Cardiac muscle cell (in vitro differentiated cells and primary cell): ENCODE results near the gene CDC40. TPM values are rescaled to one million over a fixed set of nuclear protein-coding genes. Genes with fewer than 3 reads are reported as not detected.

Experiments
- DNase-seq, 2 donors: peaks; one replicate each; pipeline versions ENCODE4 v3.0.0 to v3.0.0-alpha.2; 2010 to 2017; ENCODE audit warnings: low read depth in 1 of 2, low spot score in 1 of 2
- H3K27ac ChIP-seq: fragments of 200-600 bp; sonication (generic); 2 replicates; pipeline ENCODE4 v1.5.1; 2016
- H3K27me3 ChIP-seq: fragments of 200-600 bp; sonication (generic); 2 replicates; pipeline ENCODE4 v1.6.0; 2016; ENCODE audit warnings: control low read depth
- H3K36me3 ChIP-seq: fragments of 200-600 bp; sonication (generic); 2 replicates; pipeline ENCODE4 v1.5.1; 2016; ENCODE audit warnings: control low read depth
- H3K4me1 ChIP-seq: fragments of 200-600 bp; sonication (generic); 2 replicates; pipeline ENCODE4 v1.8.1; 2017; ENCODE audit warnings: low read depth, mild to moderate bottlenecking, mixed run types
- H3K4me3 ChIP-seq: fragments of 200-600 bp; sonication (generic); 2 replicates; pipeline ENCODE4 v1.5.1; 2016; ENCODE audit warnings: mild to moderate bottlenecking
- H3K9me3 ChIP-seq: fragments of 200-600 bp; sonication (generic); 2 replicates; pipeline ENCODE4 v1.5.1; 2017; ENCODE audit warnings: low read depth, mild to moderate bottlenecking, control low read depth
- polyA plus RNA-seq: library from polyadenylated mRNA; unstranded; fragments of >200 nt; fragmentation: Nextera tagmentation; extraction: Ambion mirVana; gene quantifications from 2 replicates; pipeline ENCODE4 v1.2.1, GENCODE V29; 2016
- total RNA-seq: library from RNA; depleted of rRNA; stranded (reverse); fragments of >200 nt; gene quantifications from 2 replicates; pipeline ENCODE4 v1.2.3, GENCODE V29; 2016
- TF ChIP-seq, protein P1 (sequence below): IDR thresholded peaks from 2 replicates; pipeline ENCODE4 v1.5.1; 2012; ENCODE audit warnings: low read depth, mild to moderate bottlenecking, low read length

CDC40 gene
- total and polyA plus RNA-seq, 2 experiments from 2014 or later, result 13.5 to 13.6 TPM

DNA sequence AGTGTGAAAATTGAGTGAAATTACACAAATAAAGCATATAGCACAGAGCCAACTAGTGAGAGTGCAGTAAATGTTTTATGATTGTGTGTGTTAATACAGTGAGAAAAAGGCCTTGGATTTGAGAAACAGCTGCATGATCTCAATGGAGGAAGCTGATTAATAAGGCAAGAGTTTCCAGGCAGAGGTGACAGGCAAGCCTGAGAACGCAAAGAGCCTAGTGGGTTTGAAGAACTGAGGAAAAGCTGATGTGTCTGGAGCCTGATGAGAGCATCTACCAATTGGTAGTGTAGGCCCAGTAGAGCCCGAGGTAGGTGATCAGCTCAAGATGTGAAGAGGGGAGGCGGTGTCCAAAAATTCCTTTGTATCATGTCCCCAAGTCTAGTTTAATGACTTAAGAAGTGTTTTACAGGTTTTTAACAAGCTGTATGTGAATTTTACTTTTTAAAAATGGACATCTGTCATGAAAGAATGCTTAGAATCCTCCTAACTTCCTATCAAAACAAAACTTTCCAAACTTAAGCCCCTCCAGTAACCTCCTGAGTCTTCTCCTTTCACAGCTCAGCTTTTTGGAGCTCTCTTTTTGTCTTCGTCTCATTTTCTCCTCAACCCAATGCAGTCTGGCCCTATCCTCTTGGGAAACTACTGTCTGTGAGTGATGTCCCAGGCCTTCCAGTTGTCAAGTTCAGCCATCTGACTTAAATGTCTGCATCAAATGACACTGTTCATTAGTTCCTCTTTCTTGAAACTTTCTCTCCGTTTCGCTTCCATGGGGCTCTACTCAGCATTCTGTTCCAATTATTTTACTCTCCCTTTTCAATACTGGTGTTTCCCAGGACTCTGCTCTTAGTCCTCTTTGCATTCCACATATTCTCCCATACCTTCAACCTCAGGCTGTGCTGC, 1.2 kb downstream of the CDC40 start:
- TF ChIP-seq, protein P1, sequence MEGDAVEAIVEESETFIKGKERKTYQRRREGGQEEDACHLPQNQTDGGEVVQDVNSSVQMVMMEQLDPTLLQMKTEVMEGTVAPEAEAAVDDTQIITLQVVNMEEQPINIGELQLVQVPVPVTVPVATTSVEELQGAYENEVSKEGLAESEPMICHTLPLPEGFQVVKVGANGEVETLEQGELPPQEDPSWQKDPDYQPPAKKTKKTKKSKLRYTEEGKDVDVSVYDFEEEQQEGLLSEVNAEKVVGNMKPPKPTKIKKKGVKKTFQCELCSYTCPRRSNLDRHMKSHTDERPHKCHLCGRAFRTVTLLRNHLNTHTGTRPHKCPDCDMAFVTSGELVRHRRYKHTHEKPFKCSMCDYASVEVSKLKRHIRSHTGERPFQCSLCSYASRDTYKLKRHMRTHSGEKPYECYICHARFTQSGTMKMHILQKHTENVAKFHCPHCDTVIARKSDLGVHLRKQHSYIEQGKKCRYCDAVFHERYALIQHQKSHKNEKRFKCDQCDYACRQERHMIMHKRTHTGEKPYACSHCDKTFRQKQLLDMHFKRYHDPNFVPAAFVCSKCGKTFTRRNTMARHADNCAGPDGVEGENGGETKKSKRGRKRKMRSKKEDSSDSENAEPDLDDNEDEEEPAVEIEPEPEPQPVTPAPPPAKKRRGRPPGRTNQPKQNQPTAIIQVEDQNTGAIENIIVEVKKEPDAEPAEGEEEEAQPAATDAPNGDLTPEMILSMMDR, result no peak
- peak overlapping the region; percentile 91 for H3K4me3 ChIP-seq
- H3K27ac ChIP-seq, result no peak overlapping the region
- no peaks in the 10 kb centered on the region for H3K9me3 ChIP-seq
- H3K36me3 ChIP-seq, result no peaks in the 10 kb centered on the region
- peaks cover 19% of the 10 kb centered on the region for H3K4me1 ChIP-seq
- no peaks in the 10 kb centered on the region for H3K27me3 ChIP-seq
- peak in 1 of 2 donors; percentile 32 for DNase-seq

DNA sequence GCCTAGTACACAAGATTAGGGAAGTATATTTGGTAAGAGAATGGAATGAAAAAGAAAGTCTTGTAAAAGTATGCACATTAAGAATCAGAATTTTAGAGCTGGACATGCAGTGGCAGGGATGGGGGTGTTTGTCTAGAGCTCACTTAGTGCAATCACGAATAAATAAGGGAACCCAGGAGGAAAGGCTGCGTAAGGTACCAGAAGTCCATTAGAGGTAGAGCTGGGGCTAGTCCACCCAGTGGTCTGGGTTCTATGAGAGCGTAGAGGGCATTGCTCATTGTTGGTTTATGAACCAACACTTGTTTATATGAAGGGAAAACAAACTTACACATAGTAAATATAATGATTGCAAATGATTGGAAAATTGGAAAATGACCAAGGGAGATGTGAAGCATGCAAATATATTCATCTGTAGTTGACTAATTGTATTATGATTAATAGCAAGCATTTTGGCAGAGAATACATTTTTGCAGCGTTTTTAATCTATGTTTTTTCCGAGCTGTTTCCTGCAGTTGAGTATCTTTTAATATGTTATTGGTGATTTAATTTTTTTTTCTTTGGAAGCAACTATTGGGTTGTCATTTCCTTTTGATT, 3.2 kb downstream of the CDC40 start:
- Histone ChIP-seq H3K27ac (no peak overlapping the region), H3K36me3 (no peaks in the 10 kb centered on the region), H3K9me3 (no peaks in the 10 kb centered on the region), H3K4me1 (peaks cover 11% of the 10 kb centered on the region), H3K4me3 (no peak overlapping the region), H3K27me3 (no peaks in the 10 kb centered on the region)
- DNase-seq, result no peak
- TF ChIP-seq, protein P1, result no peak

DNA sequence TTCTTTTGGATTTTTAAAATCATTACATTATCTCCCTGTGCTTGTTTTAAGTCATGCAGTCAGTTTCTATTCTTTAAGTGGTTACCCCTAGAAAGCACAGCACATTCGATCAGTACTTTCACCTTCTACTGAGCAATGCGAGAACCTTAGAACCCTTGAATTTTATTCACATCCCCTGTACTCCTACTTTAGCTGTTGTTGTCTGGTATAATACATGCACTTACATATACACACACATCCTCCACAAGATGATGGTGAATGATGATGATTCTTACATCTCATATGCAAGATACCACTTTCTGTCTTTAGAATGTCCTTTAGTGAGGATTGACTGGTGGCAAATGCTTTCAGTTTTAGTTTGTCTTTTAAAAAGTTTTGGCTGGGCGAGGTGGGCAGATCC, 5.7 kb downstream of the CDC40 start:
- TF ChIP-seq, protein P1, result no peak
- Histone ChIP-seq H3K9me3 (no peaks in the 10 kb centered on the region), H3K4me3 (no peak overlapping the region), H3K36me3 (no peaks in the 10 kb centered on the region), H3K27ac (peak overlapping the region; percentile 22), H3K27me3 (no peaks in the 10 kb centered on the region), H3K4me1 (peaks cover 11% of the 10 kb centered on the region)
- no peak for DNase-seq

DNA sequence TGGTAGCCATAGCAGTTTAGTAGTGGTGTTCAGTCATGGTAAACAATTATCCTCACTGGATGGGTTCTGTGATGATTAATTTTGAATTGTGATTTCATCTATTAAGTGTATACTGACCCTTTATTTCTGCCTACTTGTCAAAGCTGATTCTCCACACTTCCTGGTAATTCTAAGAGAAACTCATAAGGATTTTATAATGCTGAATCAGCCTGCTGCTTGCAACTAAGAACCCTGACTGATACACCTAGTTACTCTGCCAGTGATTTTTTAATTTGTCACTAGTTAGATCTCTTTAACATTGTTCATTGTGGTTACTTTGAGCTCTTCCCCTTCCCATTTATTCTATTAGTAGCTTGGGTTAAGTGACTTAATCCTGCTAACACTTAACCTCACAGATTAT, 8.6 kb downstream of the CDC40 start:
- H3K27ac ChIP-seq, result no peak overlapping the region
- H3K4me3 ChIP-seq, result no peak overlapping the region
- H3K27me3 ChIP-seq, result no peaks in the 10 kb centered on the region
- TF ChIP-seq, protein P1, result no peak
- H3K9me3 ChIP-seq, result no peaks in the 10 kb centered on the region
- no peak for DNase-seq
- H3K36me3 ChIP-seq, result no peaks in the 10 kb centered on the region
- H3K4me1 ChIP-seq, result no peaks in the 10 kb centered on the region

DNA sequence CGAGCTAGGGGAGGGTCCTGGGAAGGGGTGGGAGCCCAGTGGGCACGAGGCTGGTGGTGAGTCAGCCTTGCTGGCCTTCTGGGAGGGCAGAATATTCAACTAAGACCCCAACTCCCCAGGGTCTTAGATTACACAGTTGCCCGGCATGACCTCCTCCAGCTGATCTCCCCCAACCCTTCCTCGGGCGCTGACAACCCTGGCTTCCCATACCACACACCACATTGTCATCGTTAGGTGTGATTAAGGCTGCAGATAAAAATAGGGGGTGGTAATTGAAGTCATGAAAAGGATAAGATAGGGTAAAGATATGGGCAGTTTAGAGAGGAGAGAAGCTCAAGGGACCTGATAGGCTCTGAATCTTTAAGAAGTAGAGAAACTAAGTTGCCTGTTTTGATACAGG, 10.5 kb downstream of the CDC40 start:
- Histone ChIP-seq H3K4me1 (no peaks in the 10 kb centered on the region), H3K27ac (no peak overlapping the region), H3K27me3 (no peaks in the 10 kb centered on the region), H3K36me3 (no peaks in the 10 kb centered on the region), H3K9me3 (no peaks in the 10 kb centered on the region), H3K4me3 (no peak overlapping the region)
- no peak for DNase-seq
- TF ChIP-seq, protein P1, result no peak
